ENCODE measurements around the gene GTF3C4.

GTF3C4 gene

DNA sequence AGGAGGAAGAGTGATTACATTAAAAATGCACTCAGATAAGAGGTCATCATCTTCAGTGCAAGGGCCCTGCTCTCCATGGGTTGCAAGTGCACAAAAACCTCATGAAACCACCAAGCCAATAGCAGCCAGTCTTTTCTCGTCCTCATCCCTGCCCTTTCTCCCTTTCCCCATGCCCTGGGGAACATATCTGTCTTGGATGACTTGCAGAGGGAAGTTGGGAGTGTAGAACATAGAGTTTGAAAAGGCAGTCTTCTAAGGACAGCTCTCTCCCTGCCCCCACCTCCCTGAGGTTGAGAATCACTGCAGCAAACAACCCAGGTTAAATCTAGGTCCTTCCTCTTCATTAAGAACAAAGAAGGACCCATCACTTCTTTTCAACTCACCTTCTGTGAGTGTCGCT, 22.5 kb upstream of the GTF3C4 start:
- FAIRE-seq, result no peak

DNA sequence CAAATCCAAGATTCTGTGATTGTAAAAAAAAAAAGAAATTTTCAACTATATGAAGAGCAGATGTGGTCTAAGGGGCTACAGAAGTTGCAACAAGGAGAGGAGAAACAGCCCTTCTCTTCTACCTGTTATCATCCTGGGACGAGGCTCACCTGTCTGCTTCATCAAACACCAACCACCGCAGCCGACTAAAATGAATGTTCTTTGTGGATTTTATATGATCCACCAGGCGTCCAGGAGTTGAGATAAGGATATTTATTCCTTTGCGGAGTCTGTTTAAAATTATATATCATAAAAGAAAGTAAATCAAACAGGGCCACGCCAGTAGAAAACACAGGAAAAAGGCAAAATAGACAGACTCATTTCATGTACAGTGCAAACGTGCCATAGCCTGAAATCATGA, 22.0 kb upstream of the GTF3C4 start:
- FAIRE-seq, result no peak

DNA sequence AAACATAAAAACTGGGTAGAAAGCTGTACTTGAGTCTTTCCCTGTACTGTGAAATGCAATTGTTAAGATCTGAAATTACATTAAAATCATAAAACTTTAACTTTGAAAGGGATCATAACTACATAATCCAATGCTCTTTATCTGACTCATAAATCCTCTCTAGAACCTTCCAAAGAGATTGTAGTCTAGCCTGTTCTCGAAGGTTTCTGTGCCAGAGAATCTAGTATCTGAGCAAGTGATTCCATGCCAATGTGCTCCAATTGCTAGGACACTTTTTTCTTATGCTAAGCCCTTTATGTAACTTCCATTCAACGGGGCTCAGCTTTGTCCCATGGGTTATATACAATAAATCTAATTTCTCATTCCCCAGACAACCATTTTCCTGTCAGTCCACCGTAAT, 21.6 kb upstream of the GTF3C4 start:
- no peak for FAIRE-seq

DNA sequence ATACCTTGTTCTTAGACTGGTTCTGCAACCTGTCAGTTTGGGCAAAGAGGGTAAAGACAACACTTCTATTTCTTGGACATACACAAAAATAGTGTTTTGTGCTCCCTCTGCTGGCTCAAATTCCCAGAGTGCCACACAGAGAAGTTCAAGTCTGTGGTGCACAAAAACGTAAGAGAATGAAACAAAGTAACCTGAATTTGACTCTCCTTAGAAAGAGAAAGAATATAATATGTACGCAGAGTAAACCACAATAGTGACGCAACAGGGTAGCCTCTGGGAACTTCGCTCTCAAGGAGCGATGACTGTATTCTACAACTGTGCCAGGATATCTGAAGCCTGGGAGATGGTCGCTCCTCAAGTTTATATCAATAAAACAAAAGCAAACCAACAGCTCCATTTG, 19.0 kb upstream of the GTF3C4 start:
- no peak for FAIRE-seq

GRCh38 chr9:132656299-132656698, 14.0 kb upstream of the GTF3C4 start:
- no peak for FAIRE-seq

DNA sequence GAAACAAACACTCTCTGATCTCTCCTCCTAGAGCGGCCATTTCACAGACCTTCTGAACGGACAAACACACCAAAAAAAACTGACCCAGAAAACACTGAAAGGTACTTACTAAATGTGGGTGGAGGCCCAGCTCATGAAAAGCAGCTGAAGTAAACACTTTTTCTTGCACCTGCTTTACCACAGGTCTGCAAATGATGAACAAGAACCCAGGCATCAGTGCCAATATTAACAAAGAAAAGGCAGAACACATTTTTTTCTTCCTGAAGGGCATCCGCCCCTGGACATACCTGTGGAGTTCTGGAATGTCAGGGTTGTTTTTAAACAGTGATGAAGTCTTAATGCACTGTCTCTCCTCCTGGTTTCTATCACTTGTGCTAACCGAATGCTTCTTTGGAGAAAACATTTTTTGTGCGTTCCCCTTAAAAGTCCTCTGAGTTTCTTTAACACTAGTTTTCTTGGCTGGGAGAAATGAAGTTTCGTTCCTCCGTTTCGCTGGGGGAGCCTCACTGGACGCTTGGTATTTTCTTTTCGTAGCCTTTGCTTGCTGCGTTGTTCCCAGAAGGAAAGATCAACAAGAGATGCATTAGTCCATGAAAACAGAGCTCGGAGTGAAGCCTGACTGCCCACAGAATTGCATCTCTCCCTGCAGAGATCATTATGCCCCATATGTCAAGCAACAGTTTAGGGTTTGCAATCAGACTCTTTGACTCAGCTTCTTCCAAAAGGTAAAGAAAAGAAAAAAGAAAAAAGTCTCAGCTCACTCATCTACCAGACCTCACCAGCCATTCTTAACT, 7.9 kb upstream of the GTF3C4 start:
- FAIRE-seq, result no peak

DNA sequence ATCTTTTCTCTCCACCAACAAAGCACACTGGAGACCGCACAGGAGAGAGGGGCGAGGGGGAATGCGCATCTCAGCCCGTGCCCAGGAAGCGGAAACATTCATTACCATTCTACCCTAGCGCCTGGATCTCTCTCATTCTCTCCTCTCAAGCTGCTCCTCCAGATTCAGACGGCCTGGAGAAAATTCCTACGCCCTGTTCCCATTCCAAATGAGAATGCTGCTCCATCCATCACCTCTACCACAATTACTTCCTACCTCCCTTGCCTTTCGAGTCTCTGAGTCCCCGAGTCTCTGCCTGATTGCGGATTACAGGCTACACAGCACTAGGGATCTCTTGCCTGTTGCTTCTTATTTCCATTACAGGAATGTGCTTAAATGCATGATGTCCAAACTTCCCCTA, 7.1 kb upstream of the GTF3C4 start:
- no peak for FAIRE-seq

DNA sequence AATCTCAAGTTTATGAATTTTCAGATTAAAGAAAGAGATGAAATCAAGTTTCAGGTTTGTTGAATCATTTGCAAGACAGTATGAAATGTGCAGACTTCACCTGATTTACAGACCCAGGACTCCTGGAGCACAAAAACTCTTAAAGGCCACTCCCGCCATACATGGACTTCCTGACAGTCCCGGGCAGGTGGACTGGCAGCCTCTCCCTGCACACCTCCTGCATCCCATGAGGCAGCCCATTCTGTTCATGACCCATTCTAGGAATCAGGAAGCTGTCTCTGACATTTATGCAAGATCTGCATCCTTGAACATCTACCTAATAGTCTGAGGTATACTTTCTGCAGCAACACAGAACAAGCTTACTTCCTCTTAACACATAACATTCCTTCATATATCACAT, 6.4 kb upstream of the GTF3C4 start:
- FAIRE-seq, result no peak

GRCh38 chr9:132669319-132669697, 956 bp upstream of the GTF3C4 start:
- FAIRE-seq, result no peak

GRCh38 chr9:132669698-132670456, 387 bp upstream of the GTF3C4 start, which contains the start of gene DDX31:
TSS of gene DDX31 (minus strand) at chr9:132669983. CDS start at chr9:132669934, 49 bp downstream.
- FAIRE-seq, result no peak

DNA sequence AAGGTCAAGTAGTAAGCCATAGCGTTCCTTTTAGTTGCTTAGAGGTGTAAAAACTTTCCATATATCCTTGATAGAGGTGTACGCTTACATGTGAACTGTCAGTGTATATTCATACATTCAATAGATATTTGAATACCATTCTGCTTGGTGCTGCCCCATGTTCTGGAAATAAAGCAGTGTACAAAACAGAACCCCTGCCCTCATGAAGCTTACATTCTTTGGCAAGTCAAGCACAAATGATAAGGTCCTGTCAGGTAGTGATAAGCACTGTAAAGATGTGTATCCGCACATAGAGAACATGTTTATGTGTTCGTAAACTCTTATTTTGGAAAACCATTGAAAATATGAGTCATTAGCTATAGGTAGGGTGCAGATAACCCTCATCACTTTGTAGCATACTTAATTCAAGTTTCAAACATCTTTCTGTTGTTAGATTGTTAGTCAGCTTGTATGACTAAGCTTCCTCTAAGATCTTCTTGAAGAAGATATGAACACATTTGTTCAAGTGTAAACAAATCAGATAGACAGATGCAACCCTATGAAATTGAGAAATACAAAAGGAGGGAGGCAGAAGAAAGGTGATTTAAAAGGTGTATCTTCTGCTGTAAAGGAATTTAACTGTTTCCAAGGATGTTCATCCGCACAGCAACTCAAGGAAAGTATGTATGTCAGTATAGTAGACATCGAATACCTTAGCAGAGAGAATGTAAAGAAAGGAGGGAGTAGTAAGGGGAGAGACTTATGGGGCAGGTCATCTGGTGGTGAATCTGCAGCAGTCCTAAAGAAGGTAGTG, 1.6 kb downstream of the GTF3C4 start:
- no peak for FAIRE-seq

DNA sequence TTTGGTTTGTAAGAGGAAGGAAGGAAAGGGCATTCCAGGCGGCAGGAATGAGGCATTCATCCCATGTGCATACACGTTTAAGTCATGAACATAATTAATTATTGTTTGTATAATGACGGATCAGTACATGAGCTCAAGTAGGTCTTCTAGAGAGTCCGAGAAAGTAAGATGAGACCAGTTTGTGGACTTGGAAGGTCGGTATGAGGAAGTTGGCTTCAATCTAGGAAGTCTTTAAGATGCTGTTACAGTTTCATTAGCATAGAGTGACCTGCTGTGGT, 2.1 kb downstream of the GTF3C4 start:
- no peak for FAIRE-seq

DNA sequence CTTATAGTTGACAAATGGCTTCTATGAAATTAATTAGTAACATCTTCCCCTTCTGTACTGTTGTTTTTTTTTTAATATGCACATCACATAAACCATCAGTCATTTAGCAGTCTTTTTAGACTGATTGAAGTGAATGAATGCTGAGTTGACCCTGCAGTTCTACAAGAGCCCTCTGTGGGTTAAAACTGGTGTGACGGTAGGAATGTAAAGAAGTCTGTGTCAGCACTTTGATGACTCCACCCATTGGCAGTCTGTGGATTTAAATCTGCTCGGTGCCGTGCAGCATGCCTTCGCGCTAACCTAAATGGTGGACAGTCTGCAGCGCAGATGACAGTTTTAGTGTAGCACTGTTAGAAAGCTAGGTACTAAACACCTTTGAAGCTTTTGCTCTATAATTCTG, 3.1 kb downstream of the GTF3C4 start:
- no peak for FAIRE-seq

DNA sequence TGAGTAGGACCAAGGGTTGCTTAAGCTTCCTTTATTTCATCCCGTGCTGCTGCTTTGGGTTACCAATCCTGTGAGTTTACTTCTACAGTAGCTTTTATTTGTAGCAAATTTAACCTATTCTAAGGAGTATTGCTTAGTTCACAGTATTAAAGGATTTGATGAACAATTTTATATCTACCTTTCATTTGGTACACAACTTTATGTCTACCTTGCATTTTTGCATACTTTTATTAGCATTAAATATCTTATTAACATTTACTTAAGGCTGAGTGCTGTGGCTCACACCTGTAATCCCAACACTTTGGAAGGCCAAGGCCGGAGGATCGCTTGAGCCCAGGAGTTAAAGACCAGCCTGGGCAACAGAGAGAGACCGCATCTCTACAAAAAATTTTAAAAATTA, 4.2 kb downstream of the GTF3C4 start:
- no peak for FAIRE-seq

DNA sequence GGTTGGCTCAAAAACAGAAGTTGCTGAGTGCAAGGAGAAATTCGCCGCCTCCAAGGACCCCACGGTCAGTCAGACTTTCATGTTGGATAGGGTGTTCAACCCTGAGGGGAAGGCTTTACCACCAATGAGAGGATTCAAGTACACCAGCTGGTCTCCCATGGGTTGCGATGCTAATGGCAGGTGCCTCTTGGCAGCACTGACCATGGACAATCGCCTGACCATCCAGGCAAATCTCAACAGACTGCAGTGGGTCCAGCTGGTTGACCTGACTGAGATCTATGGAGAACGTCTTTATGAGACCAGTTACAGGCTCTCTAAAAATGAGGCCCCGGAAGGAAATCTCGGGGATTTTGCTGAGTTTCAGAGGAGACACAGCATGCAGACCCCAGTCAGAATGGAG, 7.7 kb downstream of the GTF3C4 start:
- no peak for FAIRE-seq

DNA sequence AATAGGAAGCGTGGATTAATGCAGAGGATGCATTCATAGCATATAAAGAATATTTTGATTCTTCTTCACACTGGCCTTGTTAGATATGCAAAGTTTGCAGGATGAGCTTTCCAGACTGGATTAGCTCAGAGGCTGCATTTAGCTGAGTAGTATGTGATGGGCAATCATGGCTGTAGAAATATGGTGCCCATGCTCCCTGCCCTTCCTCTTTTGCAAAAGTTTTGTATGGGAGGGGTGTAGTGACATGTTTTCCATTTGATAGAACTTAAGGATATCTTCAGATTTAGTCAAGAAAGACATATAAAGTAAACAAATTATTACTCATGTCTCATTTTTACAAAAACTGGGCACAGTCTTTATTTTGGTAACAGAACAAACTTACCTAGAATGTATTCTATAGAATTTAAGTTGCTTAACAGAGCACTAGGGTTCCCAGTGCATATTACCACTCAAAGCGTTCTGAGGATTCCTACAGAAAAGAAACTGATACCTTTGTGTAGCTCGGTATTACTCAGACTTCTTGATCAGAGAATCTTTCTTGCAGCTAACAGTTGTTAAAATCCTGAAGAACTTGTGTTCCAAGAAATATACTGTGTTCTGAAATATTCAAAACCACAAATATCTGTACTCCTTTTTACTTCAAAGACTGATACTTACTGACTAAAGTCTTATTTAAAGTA, 9.8 kb downstream of the GTF3C4 start:
- FAIRE-seq, result no peak

DNA sequence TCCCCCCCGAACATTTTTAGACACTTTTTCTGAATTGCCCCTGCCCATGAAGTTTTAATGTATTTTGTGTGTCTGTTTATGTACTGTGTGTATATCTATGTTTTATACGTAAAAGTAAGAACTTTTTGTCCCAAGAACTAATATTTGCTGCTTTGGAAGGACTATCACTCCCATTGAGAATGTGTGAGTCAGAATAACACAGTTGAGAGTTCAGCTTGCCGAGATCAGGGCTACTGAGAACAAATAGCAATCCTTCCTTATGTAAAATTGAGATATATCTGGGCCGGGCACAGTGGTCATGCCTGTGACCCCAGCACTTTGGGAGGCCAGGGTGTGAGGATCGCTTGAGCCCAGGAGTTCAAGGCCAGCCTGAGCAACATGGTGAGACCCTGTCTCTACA, 11.3 kb downstream of the GTF3C4 start:
- FAIRE-seq, result no peak

GRCh38 chr9:132683873-132684272, 13.6 kb downstream of the GTF3C4 start:
- no peak for FAIRE-seq

- FAIRE-seq, result no peak
Measured at GRCh38 chr9:132690696-132691095, 20.4 kb downstream of the GTF3C4 start.

DNA sequence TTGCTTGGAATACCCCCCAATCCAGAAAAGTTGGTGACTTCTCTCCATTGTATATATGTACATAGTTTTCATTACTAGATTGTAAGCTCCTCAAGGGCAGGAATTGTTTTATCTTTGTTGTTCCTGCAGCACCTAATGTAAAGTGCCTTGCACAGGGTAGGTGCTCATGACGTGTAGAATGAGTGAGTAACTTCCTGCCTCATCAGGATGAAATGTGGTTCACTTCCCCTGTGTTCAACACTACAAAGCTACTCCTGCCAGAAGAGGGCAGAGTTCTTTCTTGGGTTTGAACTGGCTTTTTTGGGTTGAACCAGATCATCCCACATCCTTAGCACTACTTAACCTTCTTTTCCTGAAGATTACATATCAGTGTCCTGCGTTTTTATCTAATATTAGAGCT, 23.9 kb downstream of the GTF3C4 start:
- no peak for FAIRE-seq

DNA sequence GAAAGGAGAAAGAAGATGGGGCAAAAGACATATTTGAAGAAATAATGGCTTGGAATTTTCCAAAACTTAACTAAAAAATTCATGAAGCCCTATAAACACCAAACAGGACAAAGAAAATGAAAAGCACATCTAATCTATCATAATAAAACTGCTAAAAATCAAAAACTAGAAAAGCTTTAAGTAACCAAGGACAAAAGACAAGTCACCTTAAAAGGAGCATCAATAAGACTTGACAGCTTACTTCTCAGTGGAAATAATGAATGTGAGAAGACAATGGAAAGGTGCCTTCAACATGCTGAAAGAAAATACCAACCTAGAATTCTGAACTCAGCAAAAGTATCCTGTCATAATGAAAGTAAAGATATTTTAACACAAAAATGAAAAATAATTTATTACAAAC, 27.0 kb downstream of the GTF3C4 start:
- FAIRE-seq, result no peak

- FAIRE-seq, result no peak
Measured at GRCh38 chr9:132698989-132699388, 28.7 kb downstream of the GTF3C4 start.

DNA sequence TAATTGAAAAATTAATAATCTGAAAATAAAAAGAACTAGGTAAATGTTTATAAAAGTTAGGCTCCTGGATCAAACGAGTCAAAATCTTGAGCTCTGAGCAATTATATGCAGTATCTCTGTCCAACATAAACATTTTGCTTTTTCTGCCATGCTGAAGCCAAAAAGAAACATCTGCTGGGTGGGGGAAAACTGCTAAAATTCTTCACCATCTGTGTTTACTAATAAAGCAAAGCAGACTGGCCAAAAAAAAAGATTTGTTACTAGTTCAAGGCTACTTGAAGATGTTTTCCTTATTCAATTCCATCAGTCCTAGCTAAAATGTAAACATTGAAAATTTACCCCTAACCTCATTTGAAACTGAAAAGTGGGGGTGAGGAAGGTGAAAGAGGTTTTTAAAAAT, 29.7 kb downstream of the GTF3C4 start:
- FAIRE-seq, result no peak
